H9 (cell line): ENCODE measurements around the gene TYW1. TPM values are rescaled to one million over a fixed set of nuclear protein-coding genes. Genes with fewer than 3 reads are reported as not detected.

Experiments
- DNase-seq: peaks from one replicate; pipeline ENCODE4 v3.0.0-alpha.2; 2017
- H2AFZ ChIP-seq: one replicate; pipeline ENCODE4 v1.6.1; 2013; ENCODE audit warnings: mild to moderate bottlenecking, low read length, control low read depth, moderate library complexity
- H2AK5ac ChIP-seq: 2 replicates; pipeline ENCODE4 v1.6.1; 2013; ENCODE audit warnings: low read length, control low read depth, mixed read lengths; ENCODE audit not compliant: insufficient read length
- H2BK120ac ChIP-seq: one replicate; pipeline ENCODE4 v1.6.1; 2013; ENCODE audit warnings: low read depth, mild to moderate bottlenecking, low read length, control low read depth, inconsistent platforms; ENCODE audit not compliant: poor library complexity, severe bottlenecking
- H2BK12ac ChIP-seq: 2 replicates; pipeline ENCODE4 v1.6.1; 2013; ENCODE audit warnings: low read length, control low read depth, mixed read lengths, low read depth; ENCODE audit not compliant: insufficient read length
- H2BK15ac ChIP-seq: 2 replicates; pipeline ENCODE4 v1.6.1; 2013; ENCODE audit warnings: low read depth, low read length, control low read depth
- H2BK20ac ChIP-seq: one replicate; pipeline ENCODE4 v1.6.1; 2013; ENCODE audit warnings: low read depth, mild to moderate bottlenecking, low read length, control low read depth, inconsistent platforms; ENCODE audit not compliant: poor library complexity, severe bottlenecking
- H2BK5ac ChIP-seq: 2 replicates; pipeline ENCODE4 v1.6.1; 2013; ENCODE audit warnings: low read length, control low read depth, mixed read lengths; ENCODE audit not compliant: insufficient read length
- H3K14ac ChIP-seq: 2 replicates; pipeline ENCODE4 v1.6.1; 2013; ENCODE audit warnings: low read length, control low read depth; ENCODE audit not compliant: insufficient read depth
- H3K18ac ChIP-seq: 2 replicates; pipeline ENCODE4 v1.6.1; 2013; ENCODE audit warnings: low read depth, mild to moderate bottlenecking, mixed read lengths, low read length, control low read depth; ENCODE audit not compliant: insufficient read length
- H3K23ac ChIP-seq: 2 replicates; pipeline ENCODE4 v1.6.1; 2013; ENCODE audit warnings: low read length, control low read depth, mixed read lengths, low read depth; ENCODE audit not compliant: insufficient read length
- H3K23me2 ChIP-seq: 2 replicates; pipeline ENCODE4 v1.6.1; 2013; ENCODE audit warnings: low read depth, mild to moderate bottlenecking, mixed read lengths, low read length, control low read depth; ENCODE audit not compliant: insufficient read length, poor library complexity, severe bottlenecking
- H3K27ac ChIP-seq: 2 replicates; pipeline ENCODE4 v1.5.1; 2013; ENCODE audit warnings: low read length, control low read depth, mixed read lengths, low read depth; ENCODE audit not compliant: insufficient read length
- H3K27me3 ChIP-seq: 2 replicates; pipeline ENCODE4 v1.6.1; 2013; ENCODE audit warnings: low read length, control low read depth, inconsistent platforms; ENCODE audit not compliant: insufficient read depth
- H3K4ac ChIP-seq: 2 replicates; pipeline ENCODE4 v1.6.1; 2013; ENCODE audit warnings: low read depth, mild to moderate bottlenecking, control low read depth, inconsistent platforms, low read length, moderate library complexity
- H3K4me1 ChIP-seq: 2 replicates; pipeline ENCODE4 v1.6.1; 2013; ENCODE audit warnings: low read length, control low read depth, inconsistent platforms; ENCODE audit not compliant: insufficient read depth
- H3K4me2 ChIP-seq: 2 replicates; pipeline ENCODE4 v1.6.1; 2013; ENCODE audit warnings: low read length, control low read depth, mixed read lengths; ENCODE audit not compliant: insufficient read length, insufficient read depth
- H3K56ac ChIP-seq: 2 replicates; pipeline ENCODE4 v1.6.1; 2013; ENCODE audit warnings: low read depth, mild to moderate bottlenecking, mixed read lengths, low read length, control low read depth; ENCODE audit not compliant: insufficient read length
- H3K79me1 ChIP-seq: 2 replicates; pipeline ENCODE4 v1.6.1; 2013; ENCODE audit warnings: low read depth, mild to moderate bottlenecking, moderate library complexity, low read length, control low read depth, inconsistent platforms; ENCODE audit not compliant: insufficient read depth, poor library complexity, severe bottlenecking
- H3K79me2 ChIP-seq: 2 replicates; pipeline ENCODE4 v1.6.1; 2013; ENCODE audit warnings: low read length, control low read depth, inconsistent platforms; ENCODE audit not compliant: insufficient read depth
- H3K9ac ChIP-seq: 2 replicates; pipeline ENCODE4 v1.6.1; 2013; ENCODE audit warnings: low read length, control low read depth, mixed read lengths; ENCODE audit not compliant: insufficient read length; ENCODE audit errors: extremely low read depth
- H3K9me3 ChIP-seq: one replicate; pipeline ENCODE4 v1.6.1; 2013; ENCODE audit warnings: low read depth, low read length, inconsistent platforms; ENCODE audit not compliant: control insufficient read depth
- H3T11ph ChIP-seq: one replicate; pipeline ENCODE4 v1.6.1; 2013; ENCODE audit warnings: mild to moderate bottlenecking, low read length, control low read depth, inconsistent platforms
- H4K20me1 ChIP-seq: one replicate; pipeline ENCODE4 v1.6.1; 2013; ENCODE audit not compliant: control insufficient read depth, insufficient read length, insufficient read depth
- H4K5ac ChIP-seq: 2 replicates; pipeline ENCODE4 v1.6.1; 2013; ENCODE audit warnings: low read depth, mild to moderate bottlenecking, mixed read lengths, low read length, control low read depth; ENCODE audit not compliant: insufficient read length
- H4K8ac ChIP-seq: replicated peaks from 2 replicates; pipeline ENCODE4 v1.6.1; 2013; ENCODE audit warnings: low read length, control low read depth, mixed read lengths, low read depth; ENCODE audit not compliant: insufficient read length
- H4K91ac ChIP-seq: 2 replicates; pipeline ENCODE4 v1.6.1; 2013; ENCODE audit warnings: low read depth, mild to moderate bottlenecking, moderate library complexity, mixed read lengths, low read length, control low read depth; ENCODE audit not compliant: insufficient read length
- H3K27ac Mint-ChIP-seq, 3 experiments: 2 replicates in 2 of 3; 3 replicates in 1 of 3; pipeline ENCODE4 v1.8.0; 2020 to 2021; ENCODE audit warnings: mixed read lengths in 3 of 3, mild to moderate bottlenecking in 1 of 3, moderate library complexity in 1 of 3
- H3K27me3 Mint-ChIP-seq: 2 replicates; pipeline ENCODE4 v1.8.0; 2021; ENCODE audit warnings: low read depth, mild to moderate bottlenecking, moderate library complexity, mixed read lengths
- H3K36me3 Mint-ChIP-seq, 3 experiments: 2 replicates in 2 of 3; 3 replicates in 1 of 3; pipeline ENCODE4 v1.8.0; 2020 to 2021; ENCODE audit warnings: low read depth in 3 of 3, mixed read lengths in 3 of 3; ENCODE audit not compliant: insufficient read depth in 1 of 3
- H3K4me1 Mint-ChIP-seq, 2 experiments: 2 replicates each; pipeline ENCODE4 v1.8.0; 2020; ENCODE audit warnings: mixed read lengths in 2 of 2
- H3K4me3 Mint-ChIP-seq, 2 experiments: 2 replicates in 1 of 2; 3 replicates in 1 of 2; pipeline ENCODE4 v1.8.0; 2020 to 2021; ENCODE audit warnings: mild to moderate bottlenecking in 2 of 2, mixed read lengths in 2 of 2, moderate library complexity in 1 of 2
- H3K9me3 Mint-ChIP-seq, 2 experiments: 2 replicates in 1 of 2; 3 replicates in 1 of 2; pipeline ENCODE4 v1.8.0; 2020; ENCODE audit warnings: mild to moderate bottlenecking in 2 of 2, mixed read lengths in 2 of 2, moderate library complexity in 1 of 2
- WGBS: extraction: QIAGEN DNeasy Blood & Tissue Kit; methylation state at CpG from one replicate; pipeline ENCODE4 v1.1.7; 2013; ENCODE audit warnings: missing lambda C conversion rate, low lambda C conversion rate, mixed read lengths; ENCODE audit not compliant: insufficient read length; ENCODE audit errors: extremely low coverage; 5-methylcytosine and 5-hydroxymethylcytosine counted together
- total RNA-seq: library from RNA; stranded (reverse); gene quantifications from 2 replicates; pipeline ENCODE4 v1.2.1, GENCODE V29; 2021
- TF ChIP-seq, protein P1 (sequence below): fragments of 200-600 bp; sonication (generic); conservative IDR thresholded peaks from 3 replicates; pipeline ENCODE4 v1.8.0; 2021; ENCODE audit warnings: antibody characterized with exemption, mild to moderate bottlenecking

The TYW1 gene
- total RNA-seq, 1 experiment from 2014 or later = 22.3 TPM

DNA sequence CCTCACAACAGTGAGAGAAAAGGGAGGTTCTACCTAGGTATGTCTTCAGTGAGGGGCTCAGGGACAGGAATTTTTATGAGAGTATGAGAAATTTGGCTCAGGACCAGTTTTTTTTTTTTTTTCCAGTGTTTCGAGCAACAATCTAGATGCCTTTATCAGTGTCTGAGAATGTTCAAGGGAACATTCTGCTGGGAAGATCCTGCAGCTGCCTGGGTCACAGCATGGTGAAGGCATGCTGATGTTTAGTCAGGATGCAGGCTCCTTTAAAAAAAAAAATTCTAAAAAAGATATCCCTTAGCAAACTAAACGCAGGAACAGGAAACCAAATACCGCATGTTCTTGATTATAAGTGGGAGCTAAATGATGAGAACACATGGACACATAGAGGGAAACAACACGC, 32.2 kb upstream of the TYW1 start:
- Histone ChIP-seq H2BK15ac (no peak overlapping the region), H3K79me2 (no peaks in the 10 kb centered on the region), H2AK5ac (no peak overlapping the region), H3K23me2 (no peaks in the 10 kb centered on the region), H2BK20ac (no peak overlapping the region), H2BK12ac (no peak overlapping the region), H3K27me3 (no peaks in the 10 kb centered on the region), H3T11ph (no peak overlapping the region), H4K5ac (no peak overlapping the region), H3K4me1 (no peaks in the 10 kb centered on the region), H3K9me3 (no peaks in the 10 kb centered on the region), H3K23ac (no peak overlapping the region), H3K79me1 (no peaks in the 10 kb centered on the region), H3K9ac (no peak overlapping the region), H3K4ac (no peak overlapping the region), H3K14ac (no peak overlapping the region), H2BK120ac (no peak overlapping the region), H2BK5ac (no peak overlapping the region), H3K56ac (no peak overlapping the region), H2AFZ (no peak overlapping the region), H4K20me1 (no peaks in the 10 kb centered on the region), H3K27ac (no peak overlapping the region), H3K4me2 (no peak overlapping the region), H4K91ac (no peak overlapping the region), H3K18ac (no peak overlapping the region), H4K8ac (no peak overlapping the region)
- H3K27me3 Mint-ChIP-seq = no peaks in the 10 kb centered on the region
- H3K4me3 Mint-ChIP-seq = no peak overlapping the region
- TF ChIP-seq, protein P1, sequence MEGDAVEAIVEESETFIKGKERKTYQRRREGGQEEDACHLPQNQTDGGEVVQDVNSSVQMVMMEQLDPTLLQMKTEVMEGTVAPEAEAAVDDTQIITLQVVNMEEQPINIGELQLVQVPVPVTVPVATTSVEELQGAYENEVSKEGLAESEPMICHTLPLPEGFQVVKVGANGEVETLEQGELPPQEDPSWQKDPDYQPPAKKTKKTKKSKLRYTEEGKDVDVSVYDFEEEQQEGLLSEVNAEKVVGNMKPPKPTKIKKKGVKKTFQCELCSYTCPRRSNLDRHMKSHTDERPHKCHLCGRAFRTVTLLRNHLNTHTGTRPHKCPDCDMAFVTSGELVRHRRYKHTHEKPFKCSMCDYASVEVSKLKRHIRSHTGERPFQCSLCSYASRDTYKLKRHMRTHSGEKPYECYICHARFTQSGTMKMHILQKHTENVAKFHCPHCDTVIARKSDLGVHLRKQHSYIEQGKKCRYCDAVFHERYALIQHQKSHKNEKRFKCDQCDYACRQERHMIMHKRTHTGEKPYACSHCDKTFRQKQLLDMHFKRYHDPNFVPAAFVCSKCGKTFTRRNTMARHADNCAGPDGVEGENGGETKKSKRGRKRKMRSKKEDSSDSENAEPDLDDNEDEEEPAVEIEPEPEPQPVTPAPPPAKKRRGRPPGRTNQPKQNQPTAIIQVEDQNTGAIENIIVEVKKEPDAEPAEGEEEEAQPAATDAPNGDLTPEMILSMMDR = no peak
- no peak overlapping the region for H3K27ac Mint-ChIP-seq
- no peak for DNase-seq
- no CpG with 5 or more reads among the region's 4 CpGs for WGBS
- no peaks in the 10 kb centered on the region for H3K4me1 Mint-ChIP-seq
- H3K9me3 Mint-ChIP-seq = peaks cover 10 to 11% of the 10 kb centered on the region in 2 experiments
- H3K36me3 Mint-ChIP-seq = peaks cover 3 to 8% (median 8%) of the 10 kb centered on the region in 3 experiments; a peak in 3 of 7 replicates
